Esophagus muscularis mucosa (tissue), 4 donors: ENCODE measurements around the gene RAMP3.

ENCODE experiments used
- EP300 ChIP-seq: sonication (generic); formaldehyde crosslinking; IDR thresholded peaks from one replicate; pipeline ENCODE4 v1.6.1; 2017; ENCODE audit warnings: antibody characterized with exemption
- POLR2A ChIP-seq: fragments of 450-650 bp; IDR thresholded peaks from one replicate; pipeline ENCODE4 v1.6.1; 2017; ENCODE audit warnings: antibody characterized with exemption, moderate library complexity, mild to moderate bottlenecking, low read depth
- POLR2AphosphoS5 ChIP-seq, 2 donors: sonication (generic); formaldehyde crosslinking; IDR thresholded peaks; one replicate each; pipeline ENCODE4 v1.6.1; 2017; ENCODE audit warnings: antibody characterized with exemption in 2 of 2
- TF ChIP-seq, protein P1 (sequence below), 3 experiments: fragments of 200-600 bp in 2 of 3; fragments of 450-650 bp in 1 of 3; sonication (generic) in 2 of 3; IDR thresholded peaks; one replicate each; pipeline ENCODE4 v1.5.1; 2017 to 2019; ENCODE audit warnings: antibody characterized with exemption in 3 of 3, mild to moderate bottlenecking in 2 of 3, moderate library complexity in 1 of 3

DNA sequence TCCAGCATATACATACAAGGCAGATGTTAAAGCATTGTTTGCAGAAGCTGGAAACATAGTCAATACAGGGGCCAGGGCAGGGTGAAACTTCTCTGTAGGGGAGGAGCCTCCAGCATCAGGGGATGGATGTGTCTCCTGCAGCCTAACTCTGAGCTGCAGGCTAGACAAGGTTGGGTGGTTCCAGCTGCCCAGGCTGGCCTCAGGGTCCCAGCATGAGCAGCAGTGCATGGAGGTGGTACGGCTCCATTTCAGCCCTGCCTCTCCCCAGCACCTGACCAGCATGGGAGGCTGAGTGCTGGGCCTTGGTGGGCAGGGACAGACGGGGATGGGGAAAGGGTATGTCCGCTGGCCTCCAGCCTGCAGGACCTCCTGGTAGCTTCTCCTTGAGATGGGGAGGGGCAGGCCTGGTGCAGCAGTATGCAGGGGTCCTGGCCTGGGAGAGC is 38.7 kb upstream of the RAMP3 start:
- TF ChIP-seq EP300 (no peak), POLR2A (no peak), POLR2AphosphoS5 (IDR thresholded peaks at IDR 0.05) (no peak)
- TF ChIP-seq, protein P1, sequence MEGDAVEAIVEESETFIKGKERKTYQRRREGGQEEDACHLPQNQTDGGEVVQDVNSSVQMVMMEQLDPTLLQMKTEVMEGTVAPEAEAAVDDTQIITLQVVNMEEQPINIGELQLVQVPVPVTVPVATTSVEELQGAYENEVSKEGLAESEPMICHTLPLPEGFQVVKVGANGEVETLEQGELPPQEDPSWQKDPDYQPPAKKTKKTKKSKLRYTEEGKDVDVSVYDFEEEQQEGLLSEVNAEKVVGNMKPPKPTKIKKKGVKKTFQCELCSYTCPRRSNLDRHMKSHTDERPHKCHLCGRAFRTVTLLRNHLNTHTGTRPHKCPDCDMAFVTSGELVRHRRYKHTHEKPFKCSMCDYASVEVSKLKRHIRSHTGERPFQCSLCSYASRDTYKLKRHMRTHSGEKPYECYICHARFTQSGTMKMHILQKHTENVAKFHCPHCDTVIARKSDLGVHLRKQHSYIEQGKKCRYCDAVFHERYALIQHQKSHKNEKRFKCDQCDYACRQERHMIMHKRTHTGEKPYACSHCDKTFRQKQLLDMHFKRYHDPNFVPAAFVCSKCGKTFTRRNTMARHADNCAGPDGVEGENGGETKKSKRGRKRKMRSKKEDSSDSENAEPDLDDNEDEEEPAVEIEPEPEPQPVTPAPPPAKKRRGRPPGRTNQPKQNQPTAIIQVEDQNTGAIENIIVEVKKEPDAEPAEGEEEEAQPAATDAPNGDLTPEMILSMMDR (IDR thresholded peaks at IDR 0.05) = no peak
